Measurements from ENCODE around the gene LPAR5.

DNA sequence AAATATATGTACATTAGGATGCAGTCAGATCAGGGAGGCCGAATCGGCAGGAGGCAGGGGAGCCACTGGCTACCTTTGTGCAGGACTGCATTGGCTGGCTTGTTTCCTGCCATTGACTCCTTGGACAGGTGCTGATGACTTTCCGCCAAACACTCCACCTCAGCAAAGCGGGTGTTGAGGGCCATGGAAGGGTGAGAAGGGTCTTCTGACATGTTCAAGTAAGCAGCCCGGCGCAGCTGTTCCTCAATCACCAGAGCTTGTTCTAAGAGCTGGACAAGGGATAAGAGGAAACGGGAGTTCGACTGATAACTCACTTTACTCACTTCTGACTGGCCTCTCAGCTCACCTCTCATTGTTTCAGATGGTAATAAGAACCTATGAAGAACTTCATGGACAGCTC is 62.8 kb downstream of the LPAR5 start:
- TF ChIP-seq, protein P1, sequence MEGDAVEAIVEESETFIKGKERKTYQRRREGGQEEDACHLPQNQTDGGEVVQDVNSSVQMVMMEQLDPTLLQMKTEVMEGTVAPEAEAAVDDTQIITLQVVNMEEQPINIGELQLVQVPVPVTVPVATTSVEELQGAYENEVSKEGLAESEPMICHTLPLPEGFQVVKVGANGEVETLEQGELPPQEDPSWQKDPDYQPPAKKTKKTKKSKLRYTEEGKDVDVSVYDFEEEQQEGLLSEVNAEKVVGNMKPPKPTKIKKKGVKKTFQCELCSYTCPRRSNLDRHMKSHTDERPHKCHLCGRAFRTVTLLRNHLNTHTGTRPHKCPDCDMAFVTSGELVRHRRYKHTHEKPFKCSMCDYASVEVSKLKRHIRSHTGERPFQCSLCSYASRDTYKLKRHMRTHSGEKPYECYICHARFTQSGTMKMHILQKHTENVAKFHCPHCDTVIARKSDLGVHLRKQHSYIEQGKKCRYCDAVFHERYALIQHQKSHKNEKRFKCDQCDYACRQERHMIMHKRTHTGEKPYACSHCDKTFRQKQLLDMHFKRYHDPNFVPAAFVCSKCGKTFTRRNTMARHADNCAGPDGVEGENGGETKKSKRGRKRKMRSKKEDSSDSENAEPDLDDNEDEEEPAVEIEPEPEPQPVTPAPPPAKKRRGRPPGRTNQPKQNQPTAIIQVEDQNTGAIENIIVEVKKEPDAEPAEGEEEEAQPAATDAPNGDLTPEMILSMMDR (conservative IDR thresholded peaks at IDR 0.05; ENCODE audit: low read length), result no peak
- no peak for TF ChIP-seq EZH2phosphoT487 (IDR thresholded peaks at IDR 0.05; ENCODE audit: borderline replicate concordance, low read depth, low read length)
